HL-60 (cell line): ENCODE measurements around the gene CIC.
"Not testable (repeated sequence)": the region's sequence is repeated elsewhere in the genome, so short reads cannot be mapped to it uniquely, and the experiment has no call there.

Experiments used
- DNase-seq, 2 experiments: peaks; one replicate each; pipeline ENCODE4 v3.0.0-alpha.2; 2010 to 2020; ENCODE audit warnings: low read depth in 1 of 2, low spot score in 1 of 2
- H3K27ac ChIP-seq: fragments of 250-450 bp; sonication (Bioruptor Pico); replicated peaks from 2 replicates; pipeline ENCODE4 v1.5.1; 2020; ENCODE audit warnings: mild to moderate bottlenecking, moderate library complexity
- H3K27me3 ChIP-seq: fragments of 250-450 bp; sonication (Bioruptor Pico); 2 replicates; pipeline ENCODE4 v1.5.1; 2021; ENCODE audit warnings: mild to moderate bottlenecking, moderate library complexity; ENCODE audit not compliant: insufficient read depth, poor library complexity, severe bottlenecking
- H3K4me3 ChIP-seq: replicated peaks from 2 replicates; pipeline ENCODE4 v1.5.1; 2011; ENCODE audit warnings: mild to moderate bottlenecking, control low read depth, low read length; ENCODE audit not compliant: insufficient read depth
- CTCF ChIP-seq: IDR thresholded peaks from one replicate; pipeline ENCODE4 v1.5.1; 2011; ENCODE audit warnings: low read length, control low read depth, inconsistent platforms; ENCODE audit not compliant: insufficient read depth
- GABPA ChIP-seq: IDR thresholded peaks from 2 replicates; pipeline ENCODE4 v1.6.1; 2012; ENCODE audit warnings: low read depth
- POLR2AphosphoS5 ChIP-seq: IDR thresholded peaks from 2 replicates; pipeline ENCODE4 v1.6.1; 2012; ENCODE audit warnings: low read depth
- REST ChIP-seq: IDR thresholded peaks from 2 replicates; pipeline ENCODE4 v1.6.1; 2012; ENCODE audit warnings: low read depth; ENCODE audit not compliant: insufficient replicate concordance
- SPI1 ChIP-seq: IDR thresholded peaks from 2 replicates; pipeline ENCODE4 v1.6.1; 2012; ENCODE audit warnings: low read depth, mild to moderate bottlenecking, borderline replicate concordance

CIC gene

GRCh38 chr19:42330241-42330711 lies 61.2 kb downstream of the CIC start:
- H3K27me3 ChIP-seq = no peaks in the 10 kb centered on the region
- no peak overlapping the region for H3K4me3 ChIP-seq
- TF ChIP-seq GABPA = no peak
- TF ChIP-seq POLR2AphosphoS5 = no peak
- TF ChIP-seq REST = no peak
- no peak for TF ChIP-seq SPI1
- TF ChIP-seq CTCF = no peak
- no peak overlapping the region for H3K27ac ChIP-seq
- DNase-seq = no peak

GRCh38 chr19:42331333-42331732 lies 62.3 kb downstream of the CIC start:
- not testable (repeated sequence) for H3K27me3 ChIP-seq, DNase-seq, H3K4me3 ChIP-seq, H3K27ac ChIP-seq

- no peak for TF ChIP-seq GABPA
- no peak for TF ChIP-seq POLR2AphosphoS5
- TF ChIP-seq REST = no peak
- TF ChIP-seq SPI1 = no peak
- TF ChIP-seq CTCF = no peak
- Histone ChIP-seq H3K27ac (no peak overlapping the region), H3K27me3 (no peaks in the 10 kb centered on the region), H3K4me3 (no peak overlapping the region)
- no peak for DNase-seq
Observed at GRCh38 chr19:42332059-42332458, 63.0 kb downstream of the CIC start.

- TF ChIP-seq POLR2AphosphoS5 = no peak
- no peak for TF ChIP-seq SPI1
- no peak for TF ChIP-seq GABPA
- TF ChIP-seq CTCF = no peak
- TF ChIP-seq REST = no peak
- H3K27me3 ChIP-seq = no peaks in the 10 kb centered on the region
Observed at GRCh38 chr19:42333018-42333417, 64.0 kb downstream of the CIC start.

More at GRCh38 chr19:42333018-42333417, 64.0 kb downstream of the CIC start:
- DNase-seq = no peak
- H3K27ac ChIP-seq = no peak overlapping the region
- H3K4me3 ChIP-seq = no peak overlapping the region
